Activated CD8-positive, alpha-beta memory T cell treated with anti-CD3 and anti-CD28 coated beads for 48 hours (primary cell): Measurements from ENCODE around the gene PICALM.
"Not testable (repeated sequence)": the region's sequence is repeated elsewhere in the genome, so short reads cannot be mapped to it uniquely, and the experiment has no call there.

ENCODE experiments used
- DNase-seq, 3 experiments: peaks; one replicate each; pipeline ENCODE4 v3.0.0-alpha.2; 2020; ENCODE audit warnings: low read depth in 2 of 3, low spot score in 2 of 3

The PICALM gene

DNA sequence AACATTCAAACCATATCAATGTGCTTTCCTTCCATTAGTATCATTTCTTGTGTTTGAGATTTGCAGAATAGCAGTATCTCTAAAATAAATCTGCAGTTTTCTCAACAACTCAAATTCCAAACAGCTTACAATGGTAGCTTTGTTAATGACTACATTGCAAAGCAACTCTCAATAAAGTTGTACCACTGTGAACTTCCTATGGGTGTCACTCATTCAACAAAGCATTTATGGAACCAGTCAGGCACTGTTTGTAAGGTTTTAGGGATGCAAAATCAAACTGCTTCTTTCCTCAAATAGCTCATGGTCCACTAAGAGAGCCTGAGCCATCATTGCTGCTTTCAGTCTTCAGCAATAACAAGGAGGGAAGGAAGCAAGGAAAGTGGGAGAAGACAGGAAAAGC, 122.7 kb downstream of the PICALM start:
- DNase-seq = no peak

DNA sequence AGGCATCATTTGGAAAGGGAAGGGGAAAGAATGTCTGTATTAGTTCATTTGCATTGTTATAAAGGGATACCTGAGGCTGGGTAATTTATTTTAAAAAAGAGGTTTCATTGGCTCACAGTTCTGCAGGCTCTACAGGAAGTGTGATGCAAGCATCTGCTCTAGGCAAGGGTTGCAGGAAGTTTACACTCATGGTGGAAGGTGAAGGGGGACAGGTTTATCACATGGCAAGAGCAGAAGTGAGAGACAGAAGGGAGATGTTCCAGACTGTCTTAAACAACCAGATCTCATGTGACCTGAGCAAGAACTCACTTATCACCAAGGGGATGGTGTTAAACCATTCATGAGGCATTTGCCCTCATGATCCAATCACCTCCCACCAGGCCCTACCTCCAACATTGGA, 123.1 kb downstream of the PICALM start:
- no peak for DNase-seq

- DNase-seq = no peak
These were observed 123.6 kb downstream of the PICALM start for GRCh38 chr11:85945296-85945695.

DNA sequence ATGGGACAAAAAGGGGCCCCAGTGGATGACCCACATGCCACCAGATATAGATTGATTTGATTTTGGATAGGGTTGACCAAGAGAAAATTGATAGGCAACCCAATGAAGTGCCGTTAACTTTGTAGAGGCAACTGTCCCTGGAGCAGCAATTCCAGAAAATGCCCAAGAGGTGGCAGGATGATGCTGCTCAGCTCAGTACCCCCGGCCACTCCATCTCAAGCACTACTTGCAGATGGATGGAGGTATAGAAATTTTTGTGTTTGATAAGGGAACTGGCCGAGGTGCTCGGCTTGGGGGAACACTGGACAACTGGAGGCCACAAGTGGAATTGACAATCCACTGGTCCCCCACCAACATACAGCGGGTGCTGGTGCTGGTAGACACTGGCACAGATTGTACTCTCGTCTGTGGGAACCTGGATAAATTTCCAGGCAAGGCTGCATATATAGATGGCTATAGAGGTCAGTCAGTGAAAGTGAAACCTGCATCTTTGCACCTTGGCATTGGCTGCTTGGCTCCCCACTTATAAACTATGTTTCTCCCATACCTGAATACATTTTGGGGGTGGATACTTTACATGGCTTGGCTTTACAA, 127.4 kb downstream of the PICALM start:
- no peak for DNase-seq

DNA sequence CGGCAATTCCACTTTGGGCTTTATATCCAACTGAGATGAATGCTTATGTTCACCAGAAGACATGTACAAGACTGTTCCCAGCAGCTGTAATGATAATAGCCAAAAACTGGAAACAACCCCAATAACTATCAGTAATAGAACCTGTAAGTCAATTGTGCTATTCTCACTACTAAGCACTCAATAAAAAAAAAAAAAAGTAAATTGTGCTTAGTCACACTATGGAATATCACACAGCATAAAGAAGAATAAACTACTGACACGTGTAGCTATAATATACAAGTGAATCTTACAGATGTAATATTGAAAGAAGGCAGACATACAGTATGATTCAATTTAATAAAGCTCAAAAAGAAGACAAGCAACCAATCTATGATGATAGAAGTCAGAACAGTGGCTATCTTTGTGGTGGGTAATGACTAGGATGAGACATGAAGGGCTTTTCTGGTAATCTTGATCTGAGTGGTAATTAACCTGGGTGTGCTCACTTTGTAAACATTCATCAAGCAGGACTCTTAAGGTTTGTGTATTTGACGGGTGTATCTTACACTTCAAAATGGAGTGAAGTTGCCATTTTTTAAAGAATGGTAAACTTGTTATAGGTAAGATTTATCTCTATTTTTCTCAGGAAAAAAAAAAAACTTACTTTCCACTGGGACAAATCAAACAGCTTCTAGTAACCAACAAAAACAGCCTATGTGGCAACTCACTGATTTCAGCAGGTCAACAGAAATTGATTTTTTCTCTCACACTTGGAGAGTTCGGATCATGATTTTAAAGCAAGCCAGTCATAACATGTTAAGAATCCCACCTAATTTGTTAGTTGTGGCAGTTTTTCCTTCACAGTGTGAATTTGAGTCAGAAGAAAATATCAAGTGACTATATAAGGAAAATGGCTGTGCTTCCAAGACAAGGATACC, 129.5 kb downstream of the PICALM start:
- no peak for DNase-seq

DNA sequence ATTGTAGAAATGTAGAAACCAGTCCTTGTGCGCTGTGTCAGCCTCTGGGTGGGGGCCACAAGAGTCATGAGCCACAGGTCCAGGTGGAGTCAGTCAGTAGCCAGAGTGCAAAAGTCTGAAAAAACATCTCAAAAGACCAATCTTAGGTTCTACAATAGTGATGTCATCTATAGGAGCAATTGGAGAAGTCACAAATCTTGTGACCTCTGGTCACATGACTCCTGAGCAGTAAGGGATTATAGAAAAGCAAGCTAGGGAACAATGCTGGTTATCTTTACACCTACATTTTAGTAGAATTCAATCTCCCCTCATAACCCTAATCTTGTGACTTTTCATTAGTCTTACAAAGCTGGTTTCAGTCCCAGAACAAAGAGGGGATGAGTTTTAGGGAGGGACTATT, 131.0 kb downstream of the PICALM start:
- no peak for DNase-seq

DNA sequence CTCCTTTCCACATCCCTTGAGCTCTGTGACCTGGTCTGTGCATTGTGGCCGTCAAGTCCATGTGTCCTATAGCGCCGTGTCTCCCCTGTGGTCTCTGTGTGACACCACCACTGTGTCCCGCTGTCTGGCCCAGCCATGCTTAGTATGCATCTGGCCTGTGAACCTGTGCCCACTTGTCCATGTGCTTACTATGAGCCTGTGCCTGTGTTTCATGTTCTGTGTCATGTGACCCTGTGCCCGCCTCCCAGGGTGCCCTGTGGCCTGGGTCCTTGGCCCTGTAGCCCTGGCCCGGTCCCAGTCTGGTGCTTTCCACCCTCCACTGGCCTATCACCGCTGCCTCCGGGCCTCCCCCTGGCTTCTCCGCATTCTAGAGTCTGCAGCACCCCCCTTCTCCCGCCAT, 133.1 kb downstream of the PICALM start:
- no peak for DNase-seq

DNA sequence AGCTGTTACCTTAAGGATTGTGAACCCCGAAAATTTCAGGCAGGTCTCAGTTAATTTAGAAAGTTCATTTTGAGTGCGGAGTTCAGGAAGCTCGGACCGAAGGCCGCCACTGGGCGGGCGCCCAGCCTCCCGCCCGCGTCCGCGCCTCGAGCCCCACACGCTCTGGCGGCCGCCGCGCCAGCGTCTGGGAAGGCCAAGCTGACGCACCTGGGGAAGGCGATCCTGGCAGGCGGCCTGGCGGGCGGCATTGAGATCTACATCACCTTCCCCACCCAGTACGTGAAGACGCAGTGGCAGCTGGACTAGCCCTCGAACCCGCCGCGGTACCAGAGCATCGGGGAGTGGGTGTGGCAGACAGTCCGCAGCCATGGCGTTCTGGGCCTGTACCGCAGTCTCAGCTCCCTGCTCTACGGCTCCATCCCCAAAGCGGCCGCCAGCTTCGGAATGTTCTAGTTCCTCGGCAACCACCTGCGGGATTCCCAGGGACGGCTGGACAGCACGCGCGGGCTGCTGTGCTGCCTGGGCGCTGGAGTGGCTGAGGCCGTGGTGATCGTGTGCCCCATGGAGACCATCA, 134.2 kb downstream of the PICALM start:
- DNase-seq = no peak

DNA sequence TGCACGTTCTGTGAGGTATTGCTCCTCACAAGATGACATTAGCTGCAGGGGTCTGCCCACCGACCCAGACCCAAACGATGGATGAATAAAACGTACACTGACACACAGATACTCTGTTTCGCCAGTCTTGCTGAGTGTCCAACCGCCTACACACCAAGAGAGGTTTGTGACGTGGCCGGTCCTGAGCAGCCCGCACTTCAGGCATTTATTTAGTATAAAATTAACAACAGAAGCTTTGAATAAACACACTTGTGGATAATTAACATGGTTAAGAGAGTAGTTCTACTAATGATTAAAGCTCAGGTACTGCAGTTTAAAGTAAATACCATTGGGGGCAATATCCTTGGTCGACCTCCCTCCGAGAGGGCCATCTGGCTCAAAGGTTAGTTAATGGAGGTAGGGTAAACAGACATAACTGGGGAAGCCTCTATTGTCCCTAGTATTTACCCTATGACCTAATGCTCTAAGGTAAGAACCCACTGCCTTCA, 138.0 kb downstream of the PICALM start:
- no peak for DNase-seq

- not testable (repeated sequence) for DNase-seq
These were observed 142.2 kb downstream of the PICALM start for GRCh38 chr11:85926653-85927214.

DNA sequence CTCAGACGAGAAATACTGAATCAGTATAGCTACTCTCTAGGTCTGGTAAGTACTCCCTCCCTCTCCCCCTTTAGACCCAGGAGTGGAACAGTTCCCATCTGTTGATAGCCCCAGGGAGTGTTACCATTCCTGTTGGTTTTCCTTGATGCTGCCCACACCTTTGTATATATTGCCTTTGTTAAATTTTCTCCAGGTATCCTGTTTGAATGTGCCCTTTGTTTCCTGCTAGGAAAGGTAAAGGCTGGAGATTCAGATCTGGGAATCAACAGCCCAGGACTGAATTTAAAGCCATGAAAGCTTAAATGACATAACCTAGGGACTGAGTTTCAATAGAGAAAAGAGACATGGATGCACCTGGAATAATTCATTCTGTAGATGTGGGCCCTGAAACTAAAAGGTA, 145.4 kb downstream of the PICALM start:
- DNase-seq = no peak

DNA sequence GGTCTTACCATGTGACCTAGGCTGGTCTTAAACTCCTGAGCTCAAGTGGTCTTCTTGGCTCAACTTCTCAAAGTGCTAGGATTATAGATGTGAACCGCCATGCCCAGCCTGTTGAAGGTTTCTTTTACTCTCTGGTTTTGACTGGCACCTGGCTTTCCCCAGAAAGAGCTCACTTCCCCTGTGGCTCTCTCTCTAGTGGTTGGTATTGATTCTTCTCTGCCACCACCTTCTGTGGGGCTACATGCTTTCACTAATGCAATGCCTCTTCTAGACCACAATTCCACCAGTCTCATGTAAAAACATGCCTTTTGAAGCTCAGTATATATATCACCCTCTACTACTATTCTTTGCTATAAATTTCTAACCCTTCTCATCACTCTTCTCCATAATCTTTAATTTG, 146.5 kb downstream of the PICALM start:
- DNase-seq = no peak

- DNase-seq = no peak
These were observed 149.7 kb downstream of the PICALM start for GRCh38 chr11:85918910-85919794.

- DNase-seq = no peak
These were observed 154.5 kb downstream of the PICALM start for GRCh38 chr11:85914425-85914824.

DNA sequence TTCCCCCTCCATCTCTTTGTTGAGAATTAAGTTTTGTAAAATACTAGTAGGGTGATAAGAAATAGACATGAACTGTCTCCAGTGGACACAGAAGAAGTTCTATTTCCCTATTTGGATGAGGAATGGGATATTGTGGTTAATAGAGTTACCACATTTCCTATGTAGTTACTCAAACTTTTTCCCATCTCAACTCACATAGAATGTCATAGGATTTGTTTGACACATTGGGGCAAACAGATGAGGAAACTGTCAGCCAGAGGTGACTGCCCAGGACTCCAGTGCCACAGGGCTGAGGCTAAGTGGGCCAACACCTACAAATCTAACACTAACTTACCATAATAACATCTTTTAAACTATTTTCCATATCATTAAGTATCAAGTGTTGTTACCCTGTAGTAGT, 155.4 kb downstream of the PICALM start:
- no peak for DNase-seq

- DNase-seq = no peak
These were observed 156.5 kb downstream of the PICALM start for GRCh38 chr11:85912414-85912813.
